SK-N-SH (cell line): ENCODE data around the gene CUL9.

ENCODE experiments used
- CTCF ChIP-seq: fragments of 200-600 bp; sonication (generic); IDR thresholded peaks from 2 replicates; pipeline ENCODE4 v1.6.1; 2017; ENCODE audit warnings: antibody characterized with exemption, mild to moderate bottlenecking, moderate library complexity
- EP300 ChIP-seq, 2 experiments: IDR thresholded peaks; 2 replicates each; pipeline versions ENCODE4 v1.4.0 to v1.6.1; 2012; ENCODE audit warnings: borderline replicate concordance in 1 of 2, low read depth in 1 of 2, low read length in 1 of 2
- FOXJ3 ChIP-seq: sonication (generic); formaldehyde crosslinking; IDR thresholded peaks from 2 replicates; pipeline ENCODE4 v1.5.1; 2020; ENCODE audit warnings: mild to moderate bottlenecking, missing genetic modification reagents
- GABPA ChIP-seq: IDR thresholded peaks from 2 replicates; pipeline ENCODE4 v1.4.0; 2012; ENCODE audit warnings: low read depth, mild to moderate bottlenecking
- SMC3 ChIP-seq: IDR thresholded peaks from 2 replicates; pipeline ENCODE4 v1.6.1; 2012; ENCODE audit warnings: low read depth, low read length, improper control_type of control experiment
- TCF12 ChIP-seq: IDR thresholded peaks from 2 replicates; pipeline ENCODE4 v1.4.0; 2012

- TF ChIP-seq CTCF (no peak), GABPA (no peak), FOXJ3 (CRISPR knock-in tag) (no peak), TCF12 (no peak), SMC3 (no peak), EP300 (IDR thresholded peaks at IDR 0.05; ENCODE audit: borderline replicate concordance in 1 of 2, low read depth in 1 of 2, low read length in 1 of 2) (no peak)
Measured at GRCh38 chr6:43231735-43232450, 49.9 kb downstream of the CUL9 start.
